ENCODE measurements around the gene RALGPS2.
A peak's percentile ranks its signal among the peaks of the same experiment; 100 is the strongest.

RALGPS2 gene

GRCh38 chr1:178704833-178705232 lies 20.2 kb upstream of the RALGPS2 start:
- no peaks in the 10 kb centered on the region for H3K9me3 Mint-ChIP-seq
- DNase-seq (ENCODE audit: low spot score in 2 of 2) (no peak), ATAC-seq (no peak)
- H3K36me3 Mint-ChIP-seq: no peaks in the 10 kb centered on the region
- H3K4me1 Mint-ChIP-seq: no peaks in the 10 kb centered on the region
- H3K27ac Mint-ChIP-seq: no peak overlapping the region
- H3K4me3 Mint-ChIP-seq: no peak overlapping the region

- Mint-ChIP-seq H3K4me1 (no peaks in the 10 kb centered on the region), H3K27ac (no peak overlapping the region), H3K36me3 (no peaks in the 10 kb centered on the region), H3K4me3 (no peak overlapping the region), H3K9me3 (no peaks in the 10 kb centered on the region)
- DNase-seq (ENCODE audit: low spot score in 2 of 2) (no peak), ATAC-seq (no peak)
These were observed 18.6 kb upstream of the RALGPS2 start for GRCh38 chr1:178706432-178706831.

- H3K27ac Mint-ChIP-seq: no peak overlapping the region
These were observed 11.8 kb upstream of the RALGPS2 start for GRCh38 chr1:178713259-178713658.

GRCh38 chr1:178714453-178714852 lies 10.6 kb upstream of the RALGPS2 start:
- Mint-ChIP-seq H3K4me1 (no peaks in the 10 kb centered on the region), H3K27ac (no peak overlapping the region), H3K9me3 (no peaks in the 10 kb centered on the region), H3K4me3 (no peak overlapping the region), H3K36me3 (no peaks in the 10 kb centered on the region)
- no peak for ATAC-seq
- no peak for DNase-seq (ENCODE audit: low spot score in 2 of 2)

More at GRCh38 chr1:178713259-178713658, 11.8 kb upstream of the RALGPS2 start:
- Mint-ChIP-seq H3K4me3 (no peak overlapping the region), H3K4me1 (no peaks in the 10 kb centered on the region), H3K36me3 (no peaks in the 10 kb centered on the region), H3K9me3 (no peaks in the 10 kb centered on the region)
- ATAC-seq: no peak
- DNase-seq (ENCODE audit: low spot score in 2 of 2): no peak

GRCh38 chr1:178716111-178716510 lies 8.9 kb upstream of the RALGPS2 start:
- no peaks in the 10 kb centered on the region for H3K9me3 Mint-ChIP-seq
- H3K27ac Mint-ChIP-seq: no peak overlapping the region
- H3K4me3 Mint-ChIP-seq: no peak overlapping the region
- no peaks in the 10 kb centered on the region for H3K36me3 Mint-ChIP-seq
- no peak for DNase-seq (ENCODE audit: low spot score in 2 of 2)
- no peak for ATAC-seq
- no peaks in the 10 kb centered on the region for H3K4me1 Mint-ChIP-seq

GRCh38 chr1:178718520-178718919 lies 6.5 kb upstream of the RALGPS2 start:
- no peak for ATAC-seq
- no peaks in the 10 kb centered on the region for H3K9me3 Mint-ChIP-seq
- H3K27ac Mint-ChIP-seq: no peak overlapping the region
- no peak for DNase-seq (ENCODE audit: low spot score in 2 of 2)
- H3K4me1 Mint-ChIP-seq: no peaks in the 10 kb centered on the region
- H3K36me3 Mint-ChIP-seq: no peaks in the 10 kb centered on the region
- H3K4me3 Mint-ChIP-seq: no peak overlapping the region

GRCh38 chr1:178723546-178723945 lies 1.5 kb upstream of the RALGPS2 start:
- no peak for DNase-seq (ENCODE audit: low spot score in 2 of 2)
- H3K36me3 Mint-ChIP-seq: no peaks in the 10 kb centered on the region
- no peak for ATAC-seq
- peaks cover 4% of the 10 kb centered on the region for H3K4me1 Mint-ChIP-seq
- no peaks in the 10 kb centered on the region for H3K9me3 Mint-ChIP-seq
- H3K4me3 Mint-ChIP-seq: no peak overlapping the region
- H3K27ac Mint-ChIP-seq: no peak overlapping the region

GRCh38 chr1:178724376-178724727 lies 692 bp upstream of the RALGPS2 start:
- DNase-seq (ENCODE audit: low spot score in 2 of 2): no peak
- Mint-ChIP-seq H3K9me3 (no peaks in the 10 kb centered on the region), H3K27ac (no peak overlapping the region)

GRCh38 chr1:178725466-178726086 lies 532 bp downstream of the RALGPS2 start:
- Mint-ChIP-seq H3K27ac (no peak overlapping the region), H3K36me3 (no peaks in the 10 kb centered on the region)
- peak; percentile 8 to 50 for DNase-seq (ENCODE audit: low spot score in 2 of 2)

More at GRCh38 chr1:178724376-178724727, 692 bp upstream of the RALGPS2 start:
- no peak for ATAC-seq
- Mint-ChIP-seq H3K4me1 (peaks cover 4% of the 10 kb centered on the region), H3K36me3 (no peaks in the 10 kb centered on the region), H3K4me3 (peak overlapping the region; percentile 63)

GRCh38 chr1:178726087-178726517 lies 1.1 kb downstream of the RALGPS2 start:
- Mint-ChIP-seq H3K4me1 (peaks cover 4% of the 10 kb centered on the region), H3K4me3 (peak overlapping the region; percentile 63), H3K27ac (no peak overlapping the region), H3K36me3 (no peaks in the 10 kb centered on the region), H3K9me3 (no peaks in the 10 kb centered on the region)
- no peak for DNase-seq (ENCODE audit: low spot score in 2 of 2)
- ATAC-seq: peak; percentile 51

More at GRCh38 chr1:178725466-178726086, 532 bp downstream of the RALGPS2 start:
- Mint-ChIP-seq H3K4me3 (peak overlapping the region; percentile 63), H3K4me1 (peaks cover 4% of the 10 kb centered on the region), H3K9me3 (no peaks in the 10 kb centered on the region)
- ATAC-seq: peak; percentile 64

GRCh38 chr1:178726545-178726944 lies 1.5 kb downstream of the RALGPS2 start:
- no peaks in the 10 kb centered on the region for H3K9me3 Mint-ChIP-seq
- no peaks in the 10 kb centered on the region for H3K36me3 Mint-ChIP-seq
- DNase-seq (ENCODE audit: low spot score in 2 of 2) (no peak), ATAC-seq (no peak)
- H3K4me1 Mint-ChIP-seq: peaks cover 4% of the 10 kb centered on the region
- H3K27ac Mint-ChIP-seq: no peak overlapping the region
- H3K4me3 Mint-ChIP-seq: peak overlapping the region; percentile 63

GRCh38 chr1:178727014-178727895 lies 2.2 kb downstream of the RALGPS2 start:
- no peaks in the 10 kb centered on the region for H3K9me3 Mint-ChIP-seq
- H3K36me3 Mint-ChIP-seq: no peaks in the 10 kb centered on the region
- H3K27ac Mint-ChIP-seq: no peak overlapping the region
- no peak for DNase-seq (ENCODE audit: low spot score in 2 of 2)
- H3K4me3 Mint-ChIP-seq: peak overlapping the region; percentile 63
- H3K4me1 Mint-ChIP-seq: peaks cover 4% of the 10 kb centered on the region
- ATAC-seq: no peak

GRCh38 chr1:178733972-178734371 lies 8.9 kb downstream of the RALGPS2 start:
- H3K4me1 Mint-ChIP-seq: no peaks in the 10 kb centered on the region
- no peaks in the 10 kb centered on the region for H3K36me3 Mint-ChIP-seq
- DNase-seq (ENCODE audit: low spot score in 2 of 2) (no peak), ATAC-seq (no peak)
- no peak overlapping the region for H3K27ac Mint-ChIP-seq
- no peak overlapping the region for H3K4me3 Mint-ChIP-seq
- no peaks in the 10 kb centered on the region for H3K9me3 Mint-ChIP-seq

GRCh38 chr1:178738780-178739179 lies 13.7 kb downstream of the RALGPS2 start:
- no peaks in the 10 kb centered on the region for H3K9me3 Mint-ChIP-seq
- H3K4me1 Mint-ChIP-seq: no peaks in the 10 kb centered on the region
- H3K36me3 Mint-ChIP-seq: peaks cover 4% of the 10 kb centered on the region
- ATAC-seq (no peak), DNase-seq (ENCODE audit: low spot score in 2 of 2) (no peak)
- no peak overlapping the region for H3K4me3 Mint-ChIP-seq
- H3K27ac Mint-ChIP-seq: no peak overlapping the region

GRCh38 chr1:178739285-178740045 lies 14.4 kb downstream of the RALGPS2 start:
- no peak overlapping the region for H3K4me3 Mint-ChIP-seq
- H3K27ac Mint-ChIP-seq: no peak overlapping the region
- H3K4me1 Mint-ChIP-seq: no peaks in the 10 kb centered on the region
- peaks cover 4% of the 10 kb centered on the region for H3K36me3 Mint-ChIP-seq
- DNase-seq (ENCODE audit: low spot score in 2 of 2): no peak
- ATAC-seq: no peak
- no peaks in the 10 kb centered on the region for H3K9me3 Mint-ChIP-seq

All from stimulated activated effector memory CD8-positive, alpha-beta T cell treated with anti-CD3 and anti-CD28 coated beads, Interleukin-12 subunit alpha, Interleukin-12 subunit beta, amount 100 ng/mL, for 72 hours (primary cell).